Activated CD4-positive, alpha-beta T cell treated with anti-CD3 and anti-CD28 coated beads, Interleukin-2, amount 50 U/mL, for 48 hours (primary cell): ENCODE measurements around the gene OSBP.
A peak's percentile ranks its signal among the peaks of the same experiment; 100 is the strongest.
"Not testable (repeated sequence)": the region's sequence is repeated elsewhere in the genome, so short reads cannot be mapped to it uniquely, and the experiment has no call there.

Experiments
- DNase-seq, 2 experiments: peaks; one replicate each; pipeline ENCODE4 v3.0.0-alpha.2; 2020

The OSBP gene

DNA sequence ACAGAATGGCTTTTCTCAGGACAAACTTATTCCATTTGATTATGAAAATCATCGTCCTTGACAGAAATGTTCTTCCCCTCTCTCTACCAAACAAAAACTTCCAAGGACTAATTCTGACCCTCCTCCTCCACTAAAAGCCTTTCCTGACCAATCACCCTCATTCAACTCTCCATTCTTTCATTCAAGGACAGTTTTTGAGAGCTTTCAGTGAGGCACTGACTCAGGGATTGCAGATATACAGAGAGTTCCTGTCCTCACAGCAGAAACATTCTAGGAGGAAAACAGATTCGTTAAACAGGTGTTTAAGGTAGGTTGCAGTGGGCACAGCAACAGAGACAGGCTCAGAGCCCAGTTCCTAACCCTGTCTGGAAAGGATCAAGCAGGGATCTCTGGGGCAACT, 62.7 kb downstream of the OSBP start:
- no peak for DNase-seq

DNA sequence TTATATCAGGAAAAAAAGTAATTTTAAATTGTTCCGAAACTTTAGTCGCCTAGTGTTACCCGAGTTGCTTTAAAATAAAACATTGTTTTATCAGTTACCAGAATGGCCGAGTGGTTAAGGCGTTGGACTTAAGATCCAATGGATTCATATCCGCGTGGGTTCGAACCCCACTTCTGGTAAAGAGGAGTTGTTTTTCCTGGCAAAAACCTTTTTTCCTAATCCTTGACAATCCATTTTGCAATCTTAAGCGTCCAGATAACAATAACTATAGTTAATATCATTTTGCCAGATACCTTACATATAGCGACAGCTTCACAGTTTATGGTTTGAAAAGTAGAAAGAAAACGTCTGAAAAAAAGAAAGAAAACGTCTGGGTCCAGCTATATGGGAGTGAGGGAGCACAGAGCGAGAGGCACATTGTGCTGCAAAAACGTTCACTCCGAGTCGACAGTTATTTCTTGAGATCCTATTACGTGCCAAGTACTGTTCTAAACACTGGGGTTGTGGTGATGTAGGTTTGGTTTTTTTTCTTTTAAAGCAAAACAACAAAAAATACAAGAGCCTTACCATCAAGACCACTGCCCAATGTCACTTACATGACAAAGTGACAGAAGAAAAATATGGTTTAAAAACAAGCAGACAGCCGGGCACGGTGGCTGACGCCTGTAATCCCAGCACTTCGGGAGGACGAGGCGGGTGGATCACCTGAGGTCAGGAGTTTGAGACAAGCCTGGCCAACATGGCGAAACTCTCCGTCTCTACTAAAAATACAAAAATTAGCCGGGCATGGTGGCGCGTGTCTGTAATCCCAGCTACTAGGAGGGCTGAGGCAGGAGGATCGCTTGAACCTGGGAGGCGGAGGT, 63.7 kb downstream of the OSBP start:
- peak in 1 of 2 experiments; percentile 51 for DNase-seq

DNA sequence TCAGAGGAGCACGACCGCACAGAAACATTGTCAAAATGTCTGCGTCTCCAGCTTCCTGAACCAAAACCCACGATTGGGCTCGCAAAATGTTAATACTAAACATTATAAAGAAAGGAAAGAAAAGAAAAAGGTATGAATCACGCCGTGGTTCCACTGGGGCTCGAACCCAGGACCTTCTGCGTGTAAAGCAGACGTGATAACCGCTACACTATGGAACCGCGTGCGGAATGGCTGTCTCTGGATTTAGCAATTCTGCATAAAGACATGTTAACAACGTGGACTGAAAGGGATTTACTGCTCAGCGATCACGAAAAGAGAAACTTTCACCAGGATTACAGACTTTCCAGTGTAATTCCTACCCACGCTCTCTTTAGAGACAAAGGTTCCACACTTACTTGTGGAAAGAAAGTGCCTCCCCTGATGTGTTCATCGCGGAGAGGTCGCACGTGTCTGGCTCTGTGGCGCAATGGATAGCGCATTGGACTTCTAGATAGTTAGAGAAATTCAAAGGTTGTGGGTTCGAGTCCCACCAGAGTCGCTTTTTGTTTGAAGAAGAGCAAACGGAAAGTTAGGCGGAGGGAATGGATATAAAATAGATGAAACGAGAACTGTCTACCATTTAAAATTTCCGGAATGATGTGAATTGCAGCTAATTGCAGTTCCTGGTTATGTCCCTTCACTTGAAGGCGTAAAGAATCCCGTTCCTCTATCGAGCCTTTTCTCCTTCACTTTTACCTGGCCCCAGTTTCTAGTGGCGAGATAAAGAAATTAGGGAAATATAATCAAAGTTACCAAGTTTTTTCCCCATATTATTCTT, 64.5 kb downstream of the OSBP start:
- DNase-seq, result peak; percentile 85 to 89

DNA sequence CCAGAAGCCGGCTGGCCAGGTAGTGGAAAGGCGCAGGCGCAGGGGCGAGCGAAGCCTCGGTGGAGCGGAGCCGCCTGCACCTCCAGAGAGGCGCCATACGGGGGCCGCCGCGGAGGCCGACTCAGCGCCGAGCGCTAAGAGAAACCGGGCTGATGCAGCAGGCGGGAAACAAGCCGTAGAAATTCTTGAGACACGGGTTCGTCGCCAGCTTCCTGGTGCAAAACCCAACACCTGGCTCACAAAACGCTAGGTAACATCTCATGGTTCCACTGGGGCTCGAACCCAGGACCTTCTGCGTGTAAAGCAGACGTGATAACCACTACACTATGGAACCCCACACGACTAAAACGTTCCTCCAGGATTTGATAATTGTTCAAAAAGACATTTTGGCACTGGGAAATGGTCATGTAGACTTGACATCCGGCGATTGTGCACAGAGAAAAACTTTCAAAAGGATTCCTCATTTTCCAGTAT, 65.2 kb downstream of the OSBP start:
- peak; percentile 90 to 93 for DNase-seq

DNA sequence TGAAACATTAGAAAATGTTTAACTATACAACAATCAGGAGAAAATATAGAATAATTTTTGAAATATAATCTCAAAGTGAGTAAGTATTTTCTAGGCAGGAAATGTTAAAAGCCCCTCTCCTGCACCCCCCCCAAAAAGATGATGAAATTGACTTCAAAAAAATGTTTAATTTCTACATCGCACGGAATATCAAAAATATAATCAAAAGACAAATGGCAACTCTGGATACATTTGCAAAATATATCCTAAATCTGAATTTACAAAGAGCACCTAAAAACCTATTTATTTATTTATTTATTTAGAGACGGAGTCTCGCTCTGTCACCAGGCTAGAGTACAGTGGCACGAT, 67.3 kb downstream of the OSBP start:
- DNase-seq, result no peak

DNA sequence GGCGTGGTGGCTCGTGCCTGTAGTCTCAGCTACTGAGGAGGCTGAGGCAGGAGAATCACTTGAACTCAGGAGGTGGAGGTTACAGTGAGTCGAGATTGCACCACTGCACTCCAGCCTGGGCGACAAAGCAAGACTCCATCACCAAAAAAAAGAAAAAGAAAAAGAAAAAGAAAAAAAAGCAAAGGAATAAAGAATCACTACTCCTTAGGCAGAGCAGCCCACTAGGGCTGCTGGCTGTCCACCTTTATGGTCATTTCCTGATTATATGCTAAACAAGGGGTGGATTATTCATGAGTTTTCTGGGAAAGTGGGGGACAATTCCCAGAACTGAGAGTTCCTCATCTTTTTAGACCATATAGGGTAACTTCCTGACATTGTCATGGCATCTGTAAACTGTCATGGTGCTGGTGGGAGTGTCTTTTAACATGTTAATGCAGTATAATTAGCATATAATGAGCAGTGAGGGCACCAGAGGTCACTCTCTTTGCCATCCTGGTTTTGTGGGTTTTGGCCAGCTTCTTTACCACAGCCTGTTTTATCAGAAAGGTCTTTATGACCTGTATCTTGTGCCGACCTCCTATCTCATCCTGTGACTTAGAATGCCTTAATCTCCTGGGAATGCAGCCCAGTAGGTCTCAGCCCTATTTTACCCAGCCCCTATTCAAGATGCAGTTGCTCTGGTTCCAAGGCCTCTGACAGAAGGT, 67.8 kb downstream of the OSBP start:
- DNase-seq, result not testable (repeated sequence)

DNA sequence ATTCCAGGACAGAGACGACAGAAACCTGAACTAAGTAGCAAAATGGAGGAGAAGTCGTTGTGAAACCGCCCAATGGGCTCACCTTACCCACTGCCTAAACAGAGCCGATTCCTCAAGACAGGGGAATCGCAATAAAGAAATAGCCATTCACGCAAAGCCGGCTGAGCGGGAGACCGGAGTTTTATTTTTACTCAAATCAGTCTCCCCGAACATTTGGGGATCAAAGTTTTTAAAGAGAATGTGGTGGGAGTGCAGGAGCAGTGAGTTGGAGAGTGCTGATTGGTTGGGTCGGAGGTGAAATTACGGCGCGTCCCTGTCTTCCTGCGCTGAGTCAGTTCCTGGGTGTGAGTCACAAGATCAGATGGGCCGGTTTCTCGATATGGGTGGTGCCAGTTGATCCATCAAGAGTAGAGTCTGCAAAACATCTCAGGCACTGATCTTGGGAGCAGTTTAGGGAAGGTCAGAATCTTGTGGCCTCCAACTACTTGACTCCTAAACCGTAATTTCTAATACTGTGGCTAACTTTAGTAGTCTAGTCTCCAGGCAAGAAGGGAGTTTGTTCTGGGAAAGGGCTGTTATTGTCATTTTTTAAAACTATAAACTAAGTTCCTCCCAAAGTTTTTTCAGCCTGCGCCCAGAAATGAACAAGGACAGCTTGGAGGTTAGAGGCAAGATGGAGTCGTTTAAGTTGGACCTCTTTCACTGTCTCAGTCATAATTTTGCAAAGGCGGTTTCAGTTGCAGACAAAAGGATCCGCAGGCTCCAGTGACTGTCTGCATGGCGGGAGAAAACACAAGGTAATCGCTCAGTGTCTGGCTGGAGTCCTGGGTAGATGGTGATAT, 70.2 kb downstream of the OSBP start:
- peak in 1 of 2 experiments; percentile 36 for DNase-seq

DNA sequence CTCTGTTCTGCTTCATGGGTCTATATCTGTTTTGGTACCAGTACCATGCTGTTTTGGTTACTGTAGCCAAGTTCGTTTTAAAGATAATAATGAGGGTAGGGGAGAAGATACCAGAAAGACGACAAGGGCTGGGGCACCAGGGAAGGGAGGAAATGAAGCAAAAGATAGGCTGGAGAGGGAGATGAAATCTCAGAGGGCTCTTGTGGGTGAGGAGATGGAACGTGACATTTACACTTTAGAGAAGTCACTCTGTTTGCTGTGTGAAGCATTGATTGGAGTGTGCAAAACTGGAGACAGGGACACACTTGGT, 70.8 kb downstream of the OSBP start:
- no peak for DNase-seq

DNA sequence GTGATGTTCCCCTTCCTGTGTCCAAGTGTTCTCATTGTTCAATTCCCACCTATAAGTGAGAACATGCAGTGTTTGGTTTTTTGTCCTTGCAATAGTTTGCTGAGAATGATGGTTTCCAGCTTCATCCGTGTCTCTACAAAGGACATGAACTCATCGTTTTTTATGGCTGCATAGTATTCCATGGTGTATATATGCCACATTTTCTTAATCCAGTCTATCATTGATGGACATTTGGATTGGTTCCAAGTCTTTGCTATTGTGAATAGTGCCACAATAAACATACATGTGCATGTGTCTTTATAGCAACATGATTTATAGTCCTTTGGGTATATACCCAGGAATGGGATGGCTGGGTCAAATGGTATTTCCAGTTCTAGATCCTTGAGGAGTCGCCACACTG, 71.9 kb downstream of the OSBP start:
- not testable (repeated sequence) for DNase-seq

DNA sequence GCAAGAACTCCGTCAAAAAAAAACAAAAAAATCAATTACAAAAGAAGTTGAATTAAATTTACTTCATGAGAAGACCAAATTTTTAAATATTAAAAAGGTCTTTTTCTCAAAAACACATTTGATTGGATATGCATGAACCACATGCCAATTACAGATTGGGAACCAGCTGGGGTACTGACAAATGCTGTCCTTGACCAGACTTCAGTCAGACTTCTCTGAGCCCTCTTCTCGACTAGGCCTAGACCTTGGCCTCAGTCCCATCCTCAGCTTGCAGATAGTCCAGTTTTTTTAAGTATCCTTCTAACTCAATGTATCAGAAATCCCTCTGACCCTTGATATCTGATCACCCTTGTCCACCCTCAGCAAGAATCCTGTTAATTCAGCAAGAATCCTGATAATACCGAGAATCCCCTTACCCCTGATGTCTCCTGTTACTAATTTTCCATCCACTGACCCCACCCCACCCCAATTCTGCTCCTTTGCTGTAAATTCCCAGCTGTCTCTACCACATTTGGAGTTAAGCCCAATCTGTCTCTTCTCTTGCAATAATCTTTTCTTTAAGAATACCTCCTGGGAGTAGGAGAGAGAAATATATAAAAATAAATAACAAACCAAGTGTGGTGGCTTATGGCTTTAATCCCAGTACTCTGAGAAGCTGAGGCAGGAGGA, 73.3 kb downstream of the OSBP start:
- no peak for DNase-seq

DNA sequence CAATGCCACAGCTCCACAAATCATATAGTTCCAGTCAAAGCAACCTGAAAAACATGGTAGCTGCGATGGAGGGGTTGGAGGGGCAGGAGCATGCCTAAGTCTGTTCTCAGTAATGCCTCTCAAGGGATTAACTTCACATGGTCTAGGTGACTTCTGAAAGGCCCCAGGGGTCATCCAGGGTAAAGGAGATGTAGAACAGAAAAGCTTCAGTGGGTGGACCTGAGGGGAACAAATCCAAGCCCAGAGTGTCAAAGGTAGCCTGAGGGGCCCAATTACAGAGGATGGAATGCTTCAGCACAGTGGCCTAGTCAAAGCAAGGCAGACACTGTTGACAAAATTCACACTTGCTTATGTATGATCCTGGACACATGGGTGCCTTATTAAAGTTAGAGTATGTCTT, 80.9 kb downstream of the OSBP start:
- DNase-seq, result no peak

DNA sequence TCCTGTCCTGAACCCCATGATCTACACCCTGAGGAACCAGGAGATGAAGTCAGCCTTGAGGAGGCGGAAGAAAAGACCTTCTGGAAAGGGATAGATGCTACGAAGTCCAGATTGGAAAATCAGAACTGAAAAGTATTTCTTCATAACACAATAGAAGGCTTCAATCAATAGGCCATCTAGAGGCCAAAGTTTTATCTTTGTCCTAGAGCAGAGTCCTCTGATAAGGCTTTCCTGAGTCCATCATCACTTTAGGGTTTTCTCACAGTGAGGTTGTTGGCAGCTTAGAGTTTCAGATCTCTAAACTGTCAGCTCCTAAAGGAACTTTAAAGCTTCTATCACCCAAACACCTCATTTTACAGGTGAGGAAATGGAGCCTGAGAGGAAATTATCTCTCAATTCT, 83.0 kb downstream of the OSBP start:
- no peak for DNase-seq

DNA sequence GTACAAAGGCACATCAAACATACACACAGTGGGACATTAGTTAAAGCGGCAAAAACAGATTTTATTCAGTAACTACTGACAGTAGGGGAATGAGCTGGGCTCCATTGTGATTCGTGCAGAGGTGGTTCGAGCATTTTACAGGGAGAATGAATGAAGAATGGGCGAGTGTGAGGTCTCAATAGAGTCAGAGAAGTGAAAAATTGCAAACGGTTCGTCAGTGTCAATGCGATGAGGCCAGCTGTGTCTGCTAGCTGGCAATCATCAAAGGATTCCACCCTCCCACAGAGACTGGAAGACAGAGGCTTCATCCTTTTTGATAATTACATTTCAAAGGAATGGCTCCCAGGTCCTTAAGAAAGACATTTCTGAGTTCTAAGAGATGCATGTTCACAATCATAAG, 86.9 kb downstream of the OSBP start:
- no peak for DNase-seq
